Trophoblast cell (in vitro differentiated cells and primary cell): ENCODE results near the gene FAM241B.

Experiments
- DNase-seq, 2 donors: peaks; one replicate each; pipeline ENCODE4 v3.0.0-alpha.2; 2016
- H2AFZ ChIP-seq: 2 replicates; pipeline ENCODE4 v1.6.1; 2013; ENCODE audit warnings: low read length, moderate library complexity, mild to moderate bottlenecking; ENCODE audit not compliant: insufficient read depth, poor library complexity
- H2AK5ac ChIP-seq: 2 replicates; pipeline ENCODE4 v1.6.1; 2013; ENCODE audit warnings: mild to moderate bottlenecking, low read length
- H2BK120ac ChIP-seq: 2 replicates; pipeline ENCODE4 v1.6.1; 2013; ENCODE audit warnings: low read length, mild to moderate bottlenecking, moderate library complexity; ENCODE audit not compliant: insufficient read depth, poor library complexity
- H2BK12ac ChIP-seq: 2 replicates; pipeline ENCODE4 v1.6.1; 2013; ENCODE audit warnings: mild to moderate bottlenecking, low read length, moderate library complexity
- H2BK5ac ChIP-seq: 2 replicates; pipeline ENCODE4 v1.6.1; 2013; ENCODE audit warnings: low read length, low read depth, moderate library complexity, mild to moderate bottlenecking; ENCODE audit not compliant: poor library complexity
- H3K14ac ChIP-seq: 2 replicates; pipeline ENCODE4 v1.6.1; 2013; ENCODE audit warnings: mild to moderate bottlenecking, low read length
- H3K18ac ChIP-seq: 2 replicates; pipeline ENCODE4 v1.6.1; 2013; ENCODE audit warnings: mild to moderate bottlenecking, low read length
- H3K23ac ChIP-seq: 2 replicates; pipeline ENCODE4 v1.6.1; 2013; ENCODE audit warnings: low read length
- H3K27ac ChIP-seq: 2 replicates; pipeline ENCODE4 v1.5.1; 2013; ENCODE audit warnings: low read depth, mild to moderate bottlenecking, inconsistent platforms, low read length, moderate library complexity
- H3K27me3 ChIP-seq: 2 replicates; pipeline ENCODE4 v1.6.1; 2013; ENCODE audit warnings: inconsistent platforms, mild to moderate bottlenecking, low read length, moderate library complexity; ENCODE audit not compliant: insufficient read depth
- H3K36me3 ChIP-seq, 2 experiments: 1 replicate in 1 of 2; 2 replicates in 1 of 2; pipeline ENCODE4 v1.6.1; 2013; ENCODE audit warnings: low read length in 2 of 2, mild to moderate bottlenecking in 2 of 2, moderate library complexity in 1 of 2; ENCODE audit not compliant: insufficient read depth in 2 of 2, control insufficient read depth in 1 of 2
- H3K4ac ChIP-seq: 2 replicates; pipeline ENCODE4 v1.6.1; 2013; ENCODE audit warnings: low read depth, mild to moderate bottlenecking, low read length, moderate library complexity
- H3K4me1 ChIP-seq, 2 experiments: 1 replicate in 1 of 2; 2 replicates in 1 of 2; pipeline ENCODE4 v1.6.1; 2013; ENCODE audit warnings: low read length in 2 of 2, mild to moderate bottlenecking in 2 of 2, moderate library complexity in 1 of 2; ENCODE audit not compliant: insufficient read depth in 2 of 2, control insufficient read depth in 1 of 2
- H3K4me2 ChIP-seq: 2 replicates; pipeline ENCODE4 v1.6.1; 2013; ENCODE audit warnings: inconsistent platforms, mild to moderate bottlenecking, low read length, moderate library complexity
- H3K4me3 ChIP-seq: 2 replicates; pipeline ENCODE4 v1.5.1; 2013; ENCODE audit warnings: mild to moderate bottlenecking, low read depth, low read length, inconsistent platforms
- H3K79me1 ChIP-seq: one replicate; pipeline ENCODE4 v1.6.1; 2013; ENCODE audit warnings: low read length
- H3K79me2 ChIP-seq: 2 replicates; pipeline ENCODE4 v1.6.1; 2013; ENCODE audit warnings: low read length, mild to moderate bottlenecking; ENCODE audit not compliant: control insufficient read depth, insufficient read depth, poor library complexity
- H3K9ac ChIP-seq: 2 replicates; pipeline ENCODE4 v1.6.1; 2013; ENCODE audit warnings: mild to moderate bottlenecking, low read length
- H3K9me3 ChIP-seq: 2 replicates; pipeline ENCODE4 v1.6.1; 2013; ENCODE audit warnings: low read depth, mild to moderate bottlenecking, control low read depth, inconsistent platforms, low read length; ENCODE audit not compliant: insufficient read depth
- H4K12ac ChIP-seq: 2 replicates; pipeline ENCODE4 v1.6.1; 2013; ENCODE audit warnings: low read depth, mild to moderate bottlenecking, low read length, moderate library complexity
- H4K8ac ChIP-seq: 2 replicates; pipeline ENCODE4 v1.6.1; 2013; ENCODE audit warnings: low read depth, mild to moderate bottlenecking, low read length, moderate library complexity
- H4K91ac ChIP-seq: one replicate; pipeline ENCODE4 v1.6.1; 2013; ENCODE audit warnings: low read depth, mild to moderate bottlenecking, low read length, moderate library complexity
- WGBS: extraction: QIAGEN DNeasy Blood & Tissue Kit; methylation state at CpG from one replicate; pipeline ENCODE4 v1.1.7; 2013; ENCODE audit warnings: missing lambda C conversion rate; ENCODE audit not compliant: insufficient read length, insufficient coverage; ENCODE audit errors: extremely low coverage; 5-methylcytosine and 5-hydroxymethylcytosine counted together

FAM241B gene

GRCh38 chr10:69648461-69648860 is 18.4 kb downstream of the FAM241B start:
- H3K27me3 ChIP-seq = no peaks in the 10 kb centered on the region
- no peaks in the 10 kb centered on the region for H3K4me1 ChIP-seq
- H2BK120ac ChIP-seq = no peak overlapping the region
- H4K91ac ChIP-seq = no peak overlapping the region
- H2BK5ac ChIP-seq = no peak overlapping the region
- no peaks in the 10 kb centered on the region for H3K79me2 ChIP-seq
- H3K36me3 ChIP-seq = no peaks in the 10 kb centered on the region
- H3K4ac ChIP-seq = no peak overlapping the region
- no peak overlapping the region for H4K12ac ChIP-seq
- no peak overlapping the region for H3K23ac ChIP-seq
- no peak overlapping the region for H3K18ac ChIP-seq
- no peak overlapping the region for H3K27ac ChIP-seq
- H2AK5ac ChIP-seq = no peak overlapping the region
- H3K9ac ChIP-seq = no peak overlapping the region
- no peak for DNase-seq
- H2AFZ ChIP-seq = no peak overlapping the region
- H3K4me3 ChIP-seq = no peak overlapping the region
- no peaks in the 10 kb centered on the region for H3K79me1 ChIP-seq
- no peaks in the 10 kb centered on the region for H3K9me3 ChIP-seq
- no CpG with 5 or more reads among the region's 5 CpGs for WGBS
- no peak overlapping the region for H4K8ac ChIP-seq
- no peak overlapping the region for H2BK12ac ChIP-seq
- no peak overlapping the region for H3K14ac ChIP-seq
- H3K4me2 ChIP-seq = no peak overlapping the region

GRCh38 chr10:69649786-69650550 is 19.9 kb downstream of the FAM241B start:
- H3K4me3 ChIP-seq = no peak overlapping the region
- peak; percentile 19 to 38 for DNase-seq
- H2BK12ac ChIP-seq = no peak overlapping the region
- no peak overlapping the region for H4K8ac ChIP-seq
- H3K14ac ChIP-seq = no peak overlapping the region
- no peaks in the 10 kb centered on the region for H3K79me2 ChIP-seq
- no peaks in the 10 kb centered on the region for H3K79me1 ChIP-seq
- H3K4me2 ChIP-seq = no peak overlapping the region
- no peak overlapping the region for H3K27ac ChIP-seq
- H3K4me1 ChIP-seq = no peaks in the 10 kb centered on the region
- peaks cover 2% of the 10 kb centered on the region for H3K9me3 ChIP-seq
- H2BK120ac ChIP-seq = no peak overlapping the region
- no peaks in the 10 kb centered on the region for H3K36me3 ChIP-seq
- WGBS = no CpG with 5 or more reads among the region's 9 CpGs
- H3K23ac ChIP-seq = no peak overlapping the region
- H3K4ac ChIP-seq = no peak overlapping the region
- H4K12ac ChIP-seq = no peak overlapping the region
- H2BK5ac ChIP-seq = no peak overlapping the region
- no peak overlapping the region for H3K18ac ChIP-seq
- H4K91ac ChIP-seq = no peak overlapping the region
- H2AK5ac ChIP-seq = no peak overlapping the region
- no peaks in the 10 kb centered on the region for H3K27me3 ChIP-seq
- no peak overlapping the region for H3K9ac ChIP-seq
- no peak overlapping the region for H2AFZ ChIP-seq

- no peaks in the 10 kb centered on the region for H3K27me3 ChIP-seq
These were observed 20.7 kb downstream of the FAM241B start for GRCh38 chr10:69650589-69651261.

GRCh38 chr10:69651362-69651761 is 21.3 kb downstream of the FAM241B start:
- H4K91ac ChIP-seq = no peak overlapping the region
- H3K4me3 ChIP-seq = no peak overlapping the region
- no peak overlapping the region for H3K14ac ChIP-seq
- DNase-seq = no peak
- H2BK5ac ChIP-seq = no peak overlapping the region
- H2AFZ ChIP-seq = no peak overlapping the region
- no peak overlapping the region for H3K27ac ChIP-seq
- WGBS = no CpG with 5 or more reads among the region's 9 CpGs
- H2BK12ac ChIP-seq = no peak overlapping the region
- H3K23ac ChIP-seq = no peak overlapping the region
- H3K4ac ChIP-seq = no peak overlapping the region
- H4K8ac ChIP-seq = no peak overlapping the region
- no peaks in the 10 kb centered on the region for H3K36me3 ChIP-seq
- no peaks in the 10 kb centered on the region for H3K4me1 ChIP-seq
- peaks cover 2% of the 10 kb centered on the region for H3K9me3 ChIP-seq
- no peak overlapping the region for H4K12ac ChIP-seq
- no peak overlapping the region for H3K18ac ChIP-seq
- no peak overlapping the region for H3K4me2 ChIP-seq
- no peak overlapping the region for H3K9ac ChIP-seq
- no peak overlapping the region for H2BK120ac ChIP-seq
- H2AK5ac ChIP-seq = no peak overlapping the region
- no peaks in the 10 kb centered on the region for H3K27me3 ChIP-seq
- H3K79me1 ChIP-seq = no peaks in the 10 kb centered on the region
- no peaks in the 10 kb centered on the region for H3K79me2 ChIP-seq

More at GRCh38 chr10:69650589-69651261, 20.7 kb downstream of the FAM241B start:
- Histone ChIP-seq H3K4me1 (no peaks in the 10 kb centered on the region), H2BK12ac (no peak overlapping the region), H4K8ac (no peak overlapping the region), H3K4me3 (no peak overlapping the region), H3K36me3 (no peaks in the 10 kb centered on the region), H4K12ac (no peak overlapping the region), H2BK5ac (no peak overlapping the region), H3K4ac (no peak overlapping the region), H3K79me1 (no peaks in the 10 kb centered on the region), H2AK5ac (no peak overlapping the region), H2AFZ (no peak overlapping the region), H3K9ac (no peak overlapping the region), H3K4me2 (no peak overlapping the region), H3K14ac (no peak overlapping the region), H3K79me2 (no peaks in the 10 kb centered on the region), H3K9me3 (peaks cover 2% of the 10 kb centered on the region), H4K91ac (no peak overlapping the region), H3K18ac (no peak overlapping the region), H3K23ac (no peak overlapping the region), H3K27ac (no peak overlapping the region), H2BK120ac (no peak overlapping the region)
- no peak for DNase-seq
- WGBS = no CpG with 5 or more reads among the region's 13 CpGs
